Measurements from ENCODE around the gene TMEM117. TPM values are rescaled to one million over a fixed set of nuclear protein-coding genes. Genes with fewer than 3 reads are reported as not detected.

The TMEM117 gene
- total and polyA plus RNA-seq, 2 donors from 2014 or later, result 5.9 to 6.0 TPM

GRCh38 chr12:43921666-43922337 is 85.9 kb downstream of the TMEM117 start:
- Histone ChIP-seq H3K36me3 (ENCODE audit: control insufficient read depth in 2 of 3, insufficient read depth in 3 of 3, low read length in 3 of 3) (no peaks in the 10 kb centered on the region), H3K9ac (ENCODE audit: low read length in 3 of 3) (no peak overlapping the region), H3K4me3 (ENCODE audit: low read length in 3 of 3) (no peak overlapping the region), H3K4me1 (ENCODE audit: control insufficient read depth in 2 of 3, insufficient read depth in 2 of 3, low read depth in 1 of 3, low read length in 3 of 3) (no peaks in the 10 kb centered on the region), H3K9me3 (ENCODE audit: control insufficient read depth in 2 of 3, insufficient read depth in 1 of 3, low read length in 3 of 3) (no peaks in the 10 kb centered on the region), H3K27me3 (ENCODE audit: control insufficient read depth, insufficient read depth, low read length) (no peaks in the 10 kb centered on the region), H3K27ac (ENCODE audit: low read depth in 2 of 2, low read length in 2 of 2) (no peak overlapping the region)
- no peak for FAIRE-seq
- intact Hi-C loops (cut with DNase I), result no loop called here
- TF ChIP-seq, protein P1, sequence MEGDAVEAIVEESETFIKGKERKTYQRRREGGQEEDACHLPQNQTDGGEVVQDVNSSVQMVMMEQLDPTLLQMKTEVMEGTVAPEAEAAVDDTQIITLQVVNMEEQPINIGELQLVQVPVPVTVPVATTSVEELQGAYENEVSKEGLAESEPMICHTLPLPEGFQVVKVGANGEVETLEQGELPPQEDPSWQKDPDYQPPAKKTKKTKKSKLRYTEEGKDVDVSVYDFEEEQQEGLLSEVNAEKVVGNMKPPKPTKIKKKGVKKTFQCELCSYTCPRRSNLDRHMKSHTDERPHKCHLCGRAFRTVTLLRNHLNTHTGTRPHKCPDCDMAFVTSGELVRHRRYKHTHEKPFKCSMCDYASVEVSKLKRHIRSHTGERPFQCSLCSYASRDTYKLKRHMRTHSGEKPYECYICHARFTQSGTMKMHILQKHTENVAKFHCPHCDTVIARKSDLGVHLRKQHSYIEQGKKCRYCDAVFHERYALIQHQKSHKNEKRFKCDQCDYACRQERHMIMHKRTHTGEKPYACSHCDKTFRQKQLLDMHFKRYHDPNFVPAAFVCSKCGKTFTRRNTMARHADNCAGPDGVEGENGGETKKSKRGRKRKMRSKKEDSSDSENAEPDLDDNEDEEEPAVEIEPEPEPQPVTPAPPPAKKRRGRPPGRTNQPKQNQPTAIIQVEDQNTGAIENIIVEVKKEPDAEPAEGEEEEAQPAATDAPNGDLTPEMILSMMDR (IDR thresholded peaks at IDR 0.05; ENCODE audit: borderline replicate concordance, extremely low read depth, insufficient read depth), result no peak
- no peak for DNase-seq

- no peak for FAIRE-seq
- Histone ChIP-seq H3K27ac (ENCODE audit: low read depth in 2 of 2, low read length in 2 of 2) (no peak overlapping the region), H3K27me3 (ENCODE audit: control insufficient read depth, insufficient read depth, low read length) (no peaks in the 10 kb centered on the region), H3K36me3 (ENCODE audit: control insufficient read depth in 2 of 3, insufficient read depth in 3 of 3, low read length in 3 of 3) (no peaks in the 10 kb centered on the region), H3K9me3 (ENCODE audit: control insufficient read depth in 2 of 3, insufficient read depth in 1 of 3, low read length in 3 of 3) (peaks cover 0 to 5% (median 0%) of the 10 kb centered on the region in 3 donors), H3K4me1 (ENCODE audit: control insufficient read depth in 2 of 3, insufficient read depth in 2 of 3, low read depth in 1 of 3, low read length in 3 of 3) (no peaks in the 10 kb centered on the region), H3K9ac (ENCODE audit: low read length in 3 of 3) (no peak overlapping the region), H3K4me3 (ENCODE audit: low read length in 3 of 3) (no peak overlapping the region)
- TF ChIP-seq, protein P1 (IDR thresholded peaks at IDR 0.05; ENCODE audit: borderline replicate concordance, extremely low read depth, insufficient read depth), result no peak
- intact Hi-C loops (cut with DNase I), result no loop called here
- no peak for DNase-seq
These were observed 94.2 kb downstream of the TMEM117 start for GRCh38 chr12:43930032-43930431.

GRCh38 chr12:43931187-43931586 is 95.3 kb downstream of the TMEM117 start:
- DNase-seq, result no peak
- intact Hi-C loops (cut with DNase I), result no loop called here
- Histone ChIP-seq H3K27me3 (ENCODE audit: control insufficient read depth, insufficient read depth, low read length) (no peaks in the 10 kb centered on the region), H3K36me3 (ENCODE audit: control insufficient read depth in 2 of 3, insufficient read depth in 3 of 3, low read length in 3 of 3) (no peaks in the 10 kb centered on the region), H3K4me3 (ENCODE audit: low read length in 3 of 3) (no peak overlapping the region), H3K27ac (ENCODE audit: low read depth in 2 of 2, low read length in 2 of 2) (no peak overlapping the region), H3K4me1 (ENCODE audit: control insufficient read depth in 2 of 3, insufficient read depth in 2 of 3, low read depth in 1 of 3, low read length in 3 of 3) (no peaks in the 10 kb centered on the region), H3K9ac (ENCODE audit: low read length in 3 of 3) (no peak overlapping the region), H3K9me3 (ENCODE audit: control insufficient read depth in 2 of 3, insufficient read depth in 1 of 3, low read length in 3 of 3) (peaks cover 0 to 5% (median 0%) of the 10 kb centered on the region in 3 donors)
- FAIRE-seq, result no peak
- TF ChIP-seq, protein P1 (IDR thresholded peaks at IDR 0.05; ENCODE audit: borderline replicate concordance, extremely low read depth, insufficient read depth), result no peak

Measured in kidney (tissue), 14 donors.